HG03521 (cell line): ENCODE data around the gene ISOC1.
A peak's percentile ranks its signal among the peaks of the same experiment; 100 is the strongest.

Experiments
- ATAC-seq: cut with Tn5 transposase; IDR thresholded peaks from one replicate; pipeline ENCODE4 v1.9.1; 2021; ENCODE audit warnings: mild to moderate bottlenecking, moderate library complexity; ENCODE audit not compliant: unreplicated experiment

The ISOC1 gene

DNA sequence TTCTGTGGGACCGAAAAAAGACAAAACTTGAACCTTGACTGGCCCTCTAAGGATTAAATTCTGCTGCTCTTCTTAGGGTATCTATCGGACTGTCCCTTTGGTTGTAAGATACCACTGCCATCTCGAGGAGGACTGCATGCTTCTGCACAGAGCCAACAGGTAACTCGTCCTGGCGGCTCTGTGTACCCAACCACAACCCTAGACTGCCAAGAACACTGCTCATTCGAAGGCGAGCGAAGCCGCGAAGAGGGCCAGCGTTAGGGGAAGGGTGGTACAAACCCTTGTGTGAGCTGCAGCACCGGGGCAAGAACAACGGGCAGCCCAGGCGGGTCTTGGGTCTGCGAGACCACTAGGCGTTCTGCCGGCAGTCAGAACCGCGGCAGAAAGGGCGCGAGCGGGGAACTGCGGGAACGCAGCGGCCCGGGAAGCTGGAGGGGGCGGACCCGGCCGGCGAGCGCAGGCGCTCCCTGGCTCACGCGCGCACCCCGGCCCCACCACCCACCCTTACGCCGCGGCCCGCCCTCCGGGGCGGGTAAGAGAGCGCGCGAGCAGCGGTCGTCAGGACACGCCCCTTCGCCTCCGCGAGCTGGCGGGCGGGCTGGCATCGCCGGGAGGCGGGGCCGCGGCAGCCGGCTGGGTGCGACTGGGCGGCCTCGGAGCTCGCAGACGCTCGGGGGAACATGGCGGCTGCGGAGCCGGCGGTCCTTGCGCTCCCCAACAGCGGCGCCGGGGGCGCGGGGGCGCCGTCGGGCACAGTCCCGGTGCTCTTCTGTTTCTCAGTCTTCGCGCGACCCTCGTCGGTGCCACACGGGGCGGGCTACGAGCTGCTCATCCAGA lies at the start of gene ISOC1:
Gene ISOC1, plus strand, starts transcription at position 663 of the 837 bp plus-strand sequence. Its CDS starts 18 bp downstream, at position 681.
- peak; percentile 92 for ATAC-seq

DNA sequence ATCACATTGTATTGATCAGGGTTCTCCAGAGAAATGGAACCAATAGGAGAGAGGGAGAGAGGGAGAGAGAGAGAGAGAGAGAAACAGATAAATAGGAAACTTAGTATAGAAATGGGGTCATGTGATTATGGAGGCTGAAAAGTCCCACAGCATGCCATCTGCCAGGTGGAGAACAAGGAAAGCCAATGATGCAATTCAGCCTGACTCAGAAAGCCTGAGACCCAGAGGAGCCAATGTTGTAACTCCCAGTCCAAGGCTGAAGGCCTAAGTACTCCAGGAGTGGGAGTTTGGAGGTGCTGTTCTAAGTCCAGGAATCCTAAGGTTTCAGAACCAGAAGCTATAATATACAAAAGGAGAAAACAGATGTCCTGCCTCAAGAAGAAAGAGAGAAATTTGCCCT lies 48.4 kb upstream of the ISOC1 start:
- no peak for ATAC-seq

DNA sequence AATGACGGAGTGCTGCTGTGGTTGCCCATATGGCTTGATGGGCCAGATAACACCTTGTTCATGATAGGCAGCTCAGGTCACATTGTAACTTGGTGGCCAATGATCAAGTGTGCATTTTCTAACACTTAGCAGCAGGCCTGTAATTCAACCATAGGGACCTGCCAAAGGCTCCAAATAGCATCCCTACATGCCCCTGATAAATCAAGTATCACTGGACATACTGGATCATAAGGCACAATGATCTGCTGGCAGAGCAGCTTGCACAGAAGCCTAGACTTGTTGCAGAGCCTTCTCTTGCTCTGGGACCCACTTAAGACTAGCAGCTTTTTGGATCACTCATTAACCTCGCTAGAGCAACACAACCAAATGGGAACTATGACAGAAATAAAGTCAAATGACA lies 46.0 kb upstream of the ISOC1 start:
- ATAC-seq, result no peak

DNA sequence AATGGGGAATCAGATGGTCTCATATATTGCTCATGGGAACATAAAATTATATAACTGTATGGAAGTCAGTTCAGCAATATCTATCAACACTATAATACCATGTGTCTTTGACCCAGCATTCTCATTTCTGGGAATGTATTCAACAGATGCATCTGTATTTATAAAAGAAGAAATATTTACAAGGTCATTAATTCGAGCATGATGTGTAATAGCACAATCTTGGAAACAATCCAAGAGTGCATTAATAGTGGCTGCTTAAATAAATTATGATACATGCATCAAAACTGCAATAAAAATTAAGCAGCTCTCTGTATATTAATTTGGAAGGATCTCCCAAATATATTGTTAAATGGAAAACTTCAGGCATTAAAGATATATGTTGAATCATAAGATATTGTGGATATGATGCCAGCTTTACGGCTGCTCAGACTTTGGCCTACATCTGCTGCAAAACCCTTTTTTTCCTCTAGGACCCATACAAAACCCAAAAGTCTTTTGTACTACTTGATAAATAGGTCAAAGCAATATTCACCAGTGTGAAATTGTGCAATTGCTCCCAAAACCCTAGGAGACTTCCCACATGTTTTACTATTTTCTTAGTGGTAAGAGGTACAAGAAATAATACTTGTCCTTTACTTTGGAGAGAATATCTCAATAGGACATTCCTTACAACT lies 45.3 kb upstream of the ISOC1 start:
- no peak for ATAC-seq

DNA sequence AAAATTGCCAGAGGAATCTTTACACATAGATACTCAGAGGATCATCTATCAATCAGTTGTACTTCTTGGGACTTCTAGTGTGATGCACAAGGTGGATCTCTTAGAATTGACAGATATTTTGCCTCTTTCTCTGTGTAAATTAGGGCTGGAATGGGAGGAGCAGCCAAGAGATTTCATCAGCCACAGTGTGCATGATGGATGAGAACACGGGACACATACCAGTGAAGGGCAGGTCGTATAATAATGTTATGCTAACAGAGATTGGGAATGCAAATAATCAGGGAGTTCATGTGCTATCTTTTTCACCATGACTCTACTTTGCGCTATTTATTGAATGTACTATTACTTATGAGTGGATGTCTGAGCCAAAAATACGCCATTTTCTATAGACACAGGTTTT lies 43.3 kb upstream of the ISOC1 start:
- ATAC-seq, result no peak

GRCh38 chr5:129053438-129053837 lies 41.1 kb upstream of the ISOC1 start:
- no peak for ATAC-seq

- ATAC-seq, result no peak
These were observed 37.2 kb upstream of the ISOC1 start for GRCh38 chr5:129057329-129057728.

DNA sequence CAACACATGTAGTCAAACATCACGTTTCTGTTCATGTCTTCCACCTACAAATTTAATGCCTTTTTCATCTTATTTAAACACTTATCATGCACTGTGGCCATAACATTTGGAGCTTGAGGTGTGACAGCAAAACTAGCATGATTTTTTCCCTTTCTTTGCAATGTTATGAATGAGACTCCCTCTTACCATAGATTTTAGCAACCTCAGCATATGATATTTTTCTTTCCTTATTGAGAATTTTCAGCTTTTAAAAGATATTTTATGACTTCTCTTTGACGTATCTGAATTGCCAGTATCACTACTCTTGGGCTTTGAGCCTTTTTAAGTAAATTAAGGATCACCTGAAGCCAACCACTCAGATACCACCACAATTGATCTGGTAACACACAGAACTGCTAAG lies 32.7 kb upstream of the ISOC1 start:
- ATAC-seq, result no peak

GRCh38 chr5:129063483-129064113 lies 31.0 kb upstream of the ISOC1 start:
- ATAC-seq, result no peak

GRCh38 chr5:129065721-129066120 lies 28.8 kb upstream of the ISOC1 start:
- ATAC-seq, result no peak

- ATAC-seq, result no peak
These were observed 26.8 kb upstream of the ISOC1 start for GRCh38 chr5:129067745-129068144.

DNA sequence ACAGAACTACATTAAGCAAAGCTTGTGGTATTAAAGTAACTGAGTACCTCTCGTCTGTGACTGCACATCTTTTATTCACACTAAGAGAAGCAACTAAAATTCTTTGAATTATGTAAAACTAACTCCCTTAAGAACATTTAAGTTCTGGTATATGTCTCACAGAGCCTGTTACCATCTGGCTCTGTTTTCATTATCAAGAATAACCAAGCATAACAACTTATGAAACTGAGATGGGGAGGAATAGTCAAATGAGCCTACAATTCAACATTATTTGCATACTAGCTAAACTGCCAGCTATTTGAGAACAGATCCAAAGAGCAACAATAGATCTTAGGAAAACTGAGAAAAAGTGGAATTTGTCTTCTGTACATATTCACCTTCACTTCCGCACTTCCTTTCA lies 25.3 kb upstream of the ISOC1 start:
- peak; percentile 55 for ATAC-seq

- ATAC-seq, result no peak
These were observed 21.4 kb upstream of the ISOC1 start for GRCh38 chr5:129073111-129073510.

- ATAC-seq, result no peak
These were observed 19.6 kb upstream of the ISOC1 start for GRCh38 chr5:129074903-129075302.

GRCh38 chr5:129077433-129078075 lies 17.0 kb upstream of the ISOC1 start:
- no peak for ATAC-seq

DNA sequence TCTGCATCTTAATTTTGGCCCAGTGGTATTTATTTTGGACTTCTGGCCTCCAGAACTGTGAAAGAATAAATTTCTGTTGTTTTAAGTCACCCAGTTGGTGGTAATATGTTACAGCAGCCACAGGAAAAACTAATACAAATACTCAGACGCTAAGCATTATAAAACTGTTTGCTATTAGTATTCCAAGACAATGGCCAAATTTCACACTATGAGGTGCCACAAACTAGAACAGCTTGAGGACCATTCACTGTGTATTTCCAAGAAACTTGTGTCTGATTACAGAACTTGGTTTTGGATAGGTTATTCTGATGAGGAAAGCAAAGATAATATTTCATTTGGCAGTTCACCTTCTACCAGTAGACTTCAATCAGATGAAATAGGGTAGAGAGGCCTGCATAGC lies 16.3 kb upstream of the ISOC1 start:
- ATAC-seq, result no peak

DNA sequence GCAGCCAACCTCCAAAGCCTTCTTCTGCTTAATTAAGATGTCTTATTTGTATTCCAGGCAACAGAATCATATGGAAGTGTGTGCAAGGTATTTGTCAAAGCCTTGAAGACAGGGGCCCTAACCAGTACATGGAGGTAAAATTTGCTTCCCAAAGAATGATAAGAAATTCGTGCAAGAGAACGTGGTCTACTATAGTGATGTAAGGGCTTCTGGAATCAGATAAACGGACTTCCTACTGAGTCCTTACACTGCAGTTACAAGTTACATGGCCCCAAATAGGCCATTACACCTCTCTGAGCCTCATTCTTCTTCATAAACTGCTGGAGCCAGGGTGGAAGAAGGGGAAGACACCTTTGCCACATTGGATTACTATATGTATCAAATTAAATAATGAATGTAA lies 15.9 kb upstream of the ISOC1 start:
- no peak for ATAC-seq

- no peak for ATAC-seq
These were observed 15.1 kb upstream of the ISOC1 start for GRCh38 chr5:129079496-129079895.

GRCh38 chr5:129080766-129081165 lies 13.8 kb upstream of the ISOC1 start:
- ATAC-seq, result no peak

GRCh38 chr5:129082225-129083136 lies 12.1 kb upstream of the ISOC1 start:
- ATAC-seq, result no peak
